ENCODE measurements around the gene MIA2.

Gene MIA2

GRCh38 chr14:39384177-39384576 lies 150.5 kb downstream of the MIA2 start:
- DNase-seq (ENCODE audit: low read depth): no peak

- no peak for DNase-seq (ENCODE audit: low read depth)
Observed at GRCh38 chr14:39393289-39393688, 159.6 kb downstream of the MIA2 start.

GRCh38 chr14:39395555-39396254 lies 162.0 kb downstream of the MIA2 start:
- no peak for DNase-seq (ENCODE audit: low read depth)

- no peak for DNase-seq (ENCODE audit: low read depth)
Observed at GRCh38 chr14:39396448-39396847, 162.7 kb downstream of the MIA2 start.

GRCh38 chr14:39398382-39398781 lies 164.7 kb downstream of the MIA2 start:
- DNase-seq (ENCODE audit: low read depth): no peak

GRCh38 chr14:39406560-39406959 lies 172.8 kb downstream of the MIA2 start:
- no peak for DNase-seq (ENCODE audit: low read depth)

GRCh38 chr14:39416072-39416471 lies 182.4 kb downstream of the MIA2 start:
- DNase-seq (ENCODE audit: low read depth): no peak

GRCh38 chr14:39417014-39417413 lies 183.3 kb downstream of the MIA2 start:
- DNase-seq (ENCODE audit: low read depth): no peak

GRCh38 chr14:39419272-39419671 lies 185.6 kb downstream of the MIA2 start:
- DNase-seq (ENCODE audit: low read depth): no peak

- DNase-seq (ENCODE audit: low read depth): no peak
Observed at GRCh38 chr14:39422243-39422642, 188.5 kb downstream of the MIA2 start.

GRCh38 chr14:39423793-39424192 lies 190.1 kb downstream of the MIA2 start:
- no peak for DNase-seq (ENCODE audit: low read depth)

- DNase-seq (ENCODE audit: low read depth): no peak
Observed at GRCh38 chr14:39425947-39426346, 192.2 kb downstream of the MIA2 start.

GRCh38 chr14:39426605-39427004 lies 192.9 kb downstream of the MIA2 start:
- DNase-seq (ENCODE audit: low read depth): no peak

- no peak for DNase-seq (ENCODE audit: low read depth)
Observed at GRCh38 chr14:39428118-39428517, 194.4 kb downstream of the MIA2 start.

- DNase-seq (ENCODE audit: low read depth): no peak
Observed at GRCh38 chr14:39430762-39431415, 197.2 kb downstream of the MIA2 start.

GRCh38 chr14:39431416-39432178 lies 197.9 kb downstream of the MIA2 start:
- peak; percentile 12 for DNase-seq (ENCODE audit: low read depth)

- DNase-seq (ENCODE audit: low read depth): peak; percentile 92
Observed at GRCh38 chr14:39432179-39432618, 198.5 kb downstream of the MIA2 start, which contains the start of gene FBXO33. Gene FBXO33, minus strand, starts transcription at chr14:39432433. Its CDS starts 271 bp downstream, at chr14:39432162.

- DNase-seq (ENCODE audit: low read depth): peak; percentile 51
Observed at GRCh38 chr14:39432619-39433451, 199.1 kb downstream of the MIA2 start.

- DNase-seq (ENCODE audit: low read depth): no peak
Observed at GRCh38 chr14:39433452-39433813, 199.7 kb downstream of the MIA2 start.

- no peak for DNase-seq (ENCODE audit: low read depth)
Observed at GRCh38 chr14:39434401-39434800, 200.7 kb downstream of the MIA2 start.

GRCh38 chr14:39435241-39435640 lies 201.5 kb downstream of the MIA2 start:
- no peak for DNase-seq (ENCODE audit: low read depth)
